HCT116 (cell line): ENCODE measurements around the gene BHLHE41. TPM values are rescaled to one million over a fixed set of nuclear protein-coding genes. Genes with fewer than 3 reads are reported as not detected.

Source experiments
- ATAC-seq: fragments of 200-7000 bp; cut with Tn5 transposase; 2 replicates; pipeline ENCODE4 v1.9.1; 2020; ENCODE audit warnings: mild to moderate bottlenecking, moderate library complexity
- BruUV-seq: library from RNA; stranded (reverse); fragments of 400-500 nt; replicated peaks from 2 replicates; lab custom pipeline; 2021; lab: Mats Ljungman, UMichigan
- CTCF ChIA-PET: fragments of 300-600 bp; sonication (Branson Sonifier 250); formaldehyde crosslinking; loops from one replicate; lab custom pipeline; 2021; ENCODE audit warnings: antibody characterized with exemption; lab: Charles Lee
- POLR2A ChIA-PET: fragments of 300-600, 350-600 bp; sonication (Branson Sonifier 250); formaldehyde crosslinking; loops from one replicate; lab custom pipeline; 2021; ENCODE audit warnings: antibody characterized with exemption; lab: Charles Lee
- RAD21 ChIA-PET, 2 experiments: fragments of 300-600 bp; sonication (Branson Sonifier 250); formaldehyde crosslinking; loops; one replicate each; lab custom pipeline; 2023; ENCODE audit warnings: low total read pairs in 2 of 2; ENCODE audit not compliant: uncharacterized antibody in 2 of 2, unreplicated experiment in 2 of 2, low non-redundant PET in 1 of 2; lab: Charles Lee
- DNase-seq: peaks from one replicate; pipeline ENCODE4 v3.0.0-alpha.2; 2010; ENCODE audit warnings: low read depth, low spot score
- H2AFZ ChIP-seq: fragments of 200-600 bp; shearing (Covaris generic), sonication (generic); 2 replicates; pipeline ENCODE4 v1.6.1; 2017; ENCODE audit warnings: low read depth, mixed run types, mixed read lengths, antibody characterized with exemption, low read length; ENCODE audit not compliant: poor library complexity, severe bottlenecking
- H3K27ac ChIP-seq: 2 replicates; pipeline ENCODE4 v1.5.1; 2012; ENCODE audit warnings: low read depth, low read length
- H3K27me3 ChIP-seq: fragments of 200-600 bp; sonication (generic); 2 replicates; pipeline ENCODE4 v1.6.1; 2016; ENCODE audit warnings: mixed run types, low read length, mixed read lengths; ENCODE audit not compliant: insufficient read depth
- H3K36me3 ChIP-seq, 2 experiments: fragments of 200-500 bp in 1 of 2; fragments of 200-600 bp in 1 of 2; sonication (Bioruptor generic) in 1 of 2; sonication (generic) in 1 of 2; 2 replicates each; pipeline versions ENCODE4 v1.5.1 to v1.6.1; 2014 to 2016; ENCODE audit warnings: low read length in 2 of 2, inconsistent platforms in 1 of 2, mixed read lengths in 1 of 2, mixed run types in 1 of 2; ENCODE audit not compliant: insufficient read depth in 2 of 2, control insufficient read depth in 1 of 2
- H3K4me1 ChIP-seq, 2 experiments: fragments of 200-600 bp in 1 of 2; sonication (generic) in 1 of 2; 2 replicates each; pipeline versions ENCODE4 v1.5.1 to v1.6.1; 2012 to 2017; ENCODE audit warnings: low read length in 2 of 2, inconsistent platforms in 1 of 2, mild to moderate bottlenecking in 1 of 2, mixed read lengths in 1 of 2, mixed run types in 1 of 2, moderate library complexity in 1 of 2; ENCODE audit not compliant: insufficient read depth in 2 of 2, control insufficient read depth in 1 of 2
- H3K4me2 ChIP-seq: fragments of 200-600 bp; sonication (generic); 2 replicates; pipeline ENCODE4 v1.6.1; 2017; ENCODE audit warnings: mixed run types, low read length, mixed read lengths
- H3K4me3 ChIP-seq, 2 experiments: fragments of 200-600 bp in 1 of 2; sonication (generic) in 1 of 2; replicated peaks in 1 of 2; 2 replicates each; pipeline ENCODE4 v1.5.1; 2011 to 2016; ENCODE audit warnings: low read length in 2 of 2, control low read depth in 1 of 2, low read depth in 1 of 2, mild to moderate bottlenecking in 1 of 2, mixed read lengths in 1 of 2, mixed run types in 1 of 2
- H3K79me2 ChIP-seq: fragments of 200-600 bp; sonication (generic); 2 replicates; pipeline ENCODE4 v1.6.1; 2017; ENCODE audit warnings: mild to moderate bottlenecking, mixed run types, low read length, moderate library complexity, mixed read lengths; ENCODE audit not compliant: insufficient read depth
- H3K9ac ChIP-seq: fragments of 200-600 bp; sonication (generic); 2 replicates; pipeline ENCODE4 v1.6.1; 2016; ENCODE audit warnings: low read length, mixed read lengths
- H3K9me2 ChIP-seq: fragments of 200-600 bp; sonication (generic), shearing (Covaris generic); 2 replicates; pipeline ENCODE4 v1.6.1; 2017; ENCODE audit warnings: mixed run types, mild to moderate bottlenecking, moderate library complexity; ENCODE audit not compliant: insufficient read depth
- H3K9me3 ChIP-seq, 2 experiments: fragments of 200-500 bp in 1 of 2; fragments of 200-600 bp in 1 of 2; sonication (Bioruptor generic) in 1 of 2; sonication (generic) in 1 of 2; 2 replicates each; pipeline ENCODE4 v1.6.1; 2014 to 2017; ENCODE audit warnings: low read length in 2 of 2, mixed read lengths in 2 of 2, inconsistent platforms in 1 of 2, low read depth in 1 of 2, mild to moderate bottlenecking in 1 of 2, mixed run types in 1 of 2, moderate library complexity in 1 of 2; ENCODE audit not compliant: control insufficient read depth in 1 of 2, insufficient read depth in 1 of 2
- H4K20me1 ChIP-seq: fragments of 200-600 bp; sonication (generic), shearing (Covaris generic); 2 replicates; pipeline ENCODE4 v1.6.1; 2017; ENCODE audit warnings: mixed run types, mild to moderate bottlenecking, moderate library complexity; ENCODE audit not compliant: insufficient read depth
- CBX3 ChIP-seq: IDR thresholded peaks from 2 replicates; pipeline ENCODE4 v1.6.1; 2012; ENCODE audit warnings: low read depth
- CEBPB ChIP-seq: IDR thresholded peaks from 2 replicates; pipeline ENCODE4 v1.6.1; 2012; ENCODE audit warnings: low read depth
- EGR1 ChIP-seq: IDR thresholded peaks from 2 replicates; pipeline ENCODE4 v1.6.1; 2012; ENCODE audit warnings: low read depth
- EZH2 ChIP-seq: fragments of 200-600 bp; sonication (generic); IDR thresholded peaks from 2 replicates; pipeline ENCODE4 v1.6.1; 2017; ENCODE audit warnings: antibody characterized with exemption, mixed run types
- EZH2phosphoT487 ChIP-seq: fragments of 200-600 bp; IDR thresholded peaks from 2 replicates; pipeline ENCODE4 v1.6.1; 2018; ENCODE audit warnings: antibody characterized with exemption, borderline replicate concordance
- FOSL1 ChIP-seq: IDR thresholded peaks from 2 replicates; pipeline ENCODE4 v1.6.1; 2012; ENCODE audit warnings: low read depth
- JUND ChIP-seq: IDR thresholded peaks from 2 replicates; pipeline ENCODE4 v1.6.1; 2012
- POLR2AphosphoS5 ChIP-seq: IDR thresholded peaks from 2 replicates; pipeline ENCODE4 v1.6.1; 2011; ENCODE audit warnings: mild to moderate bottlenecking, low read depth, low read length, moderate library complexity
- RAD21 ChIP-seq: IDR thresholded peaks from 2 replicates; pipeline ENCODE4 v1.6.1; 2012; ENCODE audit warnings: low read depth, mild to moderate bottlenecking
- SRF ChIP-seq: IDR thresholded peaks from 2 replicates; pipeline ENCODE4 v1.6.1; 2012; ENCODE audit warnings: low read depth
- TCF7L2 ChIP-seq: IDR thresholded peaks from 2 replicates; pipeline ENCODE4 v1.7.0; 2011; ENCODE audit warnings: borderline replicate concordance, inconsistent platforms; ENCODE audit not compliant: insufficient read depth, insufficient read length; ENCODE audit errors: extremely low read depth
- YY1 ChIP-seq: IDR thresholded peaks from 2 replicates; pipeline ENCODE4 v1.6.1; 2011; ENCODE audit warnings: low read length, low read depth, moderate library complexity, mild to moderate bottlenecking; ENCODE audit not compliant: insufficient replicate concordance; ENCODE audit errors: extremely low read depth
- ZFX ChIP-seq: fragments of 450-650 bp; IDR thresholded peaks from 2 replicates; pipeline ENCODE4 v1.6.1; 2017
- ZNF274 ChIP-seq: fragments of 200-500 bp; sonication (Bioruptor generic); IDR thresholded peaks from 2 replicates; pipeline ENCODE4 v1.6.1; 2014; ENCODE audit warnings: mild to moderate bottlenecking, low read depth, low read length, inconsistent platforms
- intact Hi-C: fragments of 100-400 bp; cut with micrococcal nuclease; formaldehyde crosslinking; loops from 2 replicates; pipeline ENCODE4 v1.10.0; 2022
- total RNA-seq: library from RNA; stranded (reverse); gene quantifications from one replicate; pipeline ENCODE4 v1.2.1, GENCODE V29; 2021; ENCODE audit not compliant: unreplicated experiment
- TF ChIP-seq, protein P1 (sequence below), 3 experiments: fragments of 200-600 bp in 1 of 3; sonication (generic) in 1 of 3; IDR thresholded peaks in 2 of 3; conservative IDR thresholded peaks in 1 of 3; 2 replicates each; pipeline ENCODE4 v1.5.1; 2012 to 2017; ENCODE audit warnings: low read depth in 2 of 3, low read length in 2 of 3, antibody characterized with exemption in 1 of 3, borderline replicate concordance in 1 of 3, control low read depth in 1 of 3, mild to moderate bottlenecking in 1 of 3, mixed read lengths in 1 of 3, mixed run types in 1 of 3, moderate library complexity in 1 of 3; ENCODE audit not compliant: insufficient read depth in 1 of 3
- TF ChIP-seq, protein P2 (sequence below): IDR thresholded peaks from 2 replicates; pipeline ENCODE4 v1.6.1; 2012
- TF ChIP-seq, protein P3 (sequence below): IDR thresholded peaks from 2 replicates; pipeline ENCODE4 v1.6.1; 2012
- TF ChIP-seq, protein P4 (sequence below): IDR thresholded peaks from 2 replicates; pipeline ENCODE4 v1.6.1; 2012; ENCODE audit warnings: low read depth
- TF ChIP-seq, protein P5 (sequence below): IDR thresholded peaks from 2 replicates; pipeline ENCODE4 v1.6.1; 2011; ENCODE audit warnings: mild to moderate bottlenecking, low read length, moderate library complexity; ENCODE audit not compliant: insufficient replicate concordance; ENCODE audit errors: extremely low read depth

The BHLHE41 gene
- total RNA-seq, 1 experiment from 2014 or later = 4.7 TPM

DNA sequence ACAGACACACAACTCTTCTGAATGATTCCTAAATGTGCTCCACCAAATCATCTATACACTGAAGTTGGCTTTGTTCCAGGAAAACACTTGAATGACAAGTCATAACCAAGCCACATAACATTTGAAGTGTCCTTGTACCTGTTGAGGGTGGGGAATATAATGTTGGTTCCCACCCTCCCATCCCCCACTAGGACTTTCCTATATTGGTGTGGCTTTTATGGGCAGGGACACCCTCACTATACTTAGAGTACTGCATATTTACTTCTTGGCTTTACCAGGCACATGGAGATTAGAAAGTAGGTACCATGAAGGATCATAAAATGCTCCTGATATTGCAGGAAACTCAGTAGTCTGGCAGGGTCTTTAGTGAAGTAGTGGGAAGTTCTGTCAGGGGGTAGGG is 9.7 kb upstream of the BHLHE41 start:
- Histone ChIP-seq H3K79me2 (no peaks in the 10 kb centered on the region), H3K27me3 (no peaks in the 10 kb centered on the region), H2AFZ (no peak overlapping the region), H3K27ac (no peak overlapping the region), H3K4me1 (peaks cover 0 to 7% of the 10 kb centered on the region in 2 experiments; a peak in 1 of 4 replicates), H3K4me3 (no peak overlapping the region), H4K20me1 (no peaks in the 10 kb centered on the region), H3K9ac (no peak overlapping the region), H3K4me2 (no peak overlapping the region), H3K36me3 (no peaks in the 10 kb centered on the region), H3K9me3 (no peaks in the 10 kb centered on the region), H3K9me2 (no peaks in the 10 kb centered on the region)
- no TSS peak for BruUV-seq
- ATAC-seq (no peak), DNase-seq (no peak)
- ChIA-PET POLR2A (interaction anchor here (1.0 kb wide), 1 partner anchor 19 kb away, joined by 3 read pairs; no protein-coding TSS in a partner anchor), RAD21 (no interaction called here), CTCF (no interaction called here)
- intact Hi-C loops = no loop called here
- no peak for TF ChIP-seq TCF7L2
- no peak for TF ChIP-seq JUND
- TF ChIP-seq YY1 = no peak
- TF ChIP-seq, protein P1, sequence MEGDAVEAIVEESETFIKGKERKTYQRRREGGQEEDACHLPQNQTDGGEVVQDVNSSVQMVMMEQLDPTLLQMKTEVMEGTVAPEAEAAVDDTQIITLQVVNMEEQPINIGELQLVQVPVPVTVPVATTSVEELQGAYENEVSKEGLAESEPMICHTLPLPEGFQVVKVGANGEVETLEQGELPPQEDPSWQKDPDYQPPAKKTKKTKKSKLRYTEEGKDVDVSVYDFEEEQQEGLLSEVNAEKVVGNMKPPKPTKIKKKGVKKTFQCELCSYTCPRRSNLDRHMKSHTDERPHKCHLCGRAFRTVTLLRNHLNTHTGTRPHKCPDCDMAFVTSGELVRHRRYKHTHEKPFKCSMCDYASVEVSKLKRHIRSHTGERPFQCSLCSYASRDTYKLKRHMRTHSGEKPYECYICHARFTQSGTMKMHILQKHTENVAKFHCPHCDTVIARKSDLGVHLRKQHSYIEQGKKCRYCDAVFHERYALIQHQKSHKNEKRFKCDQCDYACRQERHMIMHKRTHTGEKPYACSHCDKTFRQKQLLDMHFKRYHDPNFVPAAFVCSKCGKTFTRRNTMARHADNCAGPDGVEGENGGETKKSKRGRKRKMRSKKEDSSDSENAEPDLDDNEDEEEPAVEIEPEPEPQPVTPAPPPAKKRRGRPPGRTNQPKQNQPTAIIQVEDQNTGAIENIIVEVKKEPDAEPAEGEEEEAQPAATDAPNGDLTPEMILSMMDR (IDR thresholded peaks at IDR 0.05 in 2 of 3, conservative IDR thresholded peaks at IDR 0.05 in 1 of 3; ENCODE audit: borderline replicate concordance in 1 of 3, insufficient read depth in 1 of 3, low read depth in 2 of 3, low read length in 2 of 3) = no peak
- no peak for TF ChIP-seq POLR2AphosphoS5
- TF ChIP-seq EGR1 = no peak
- TF ChIP-seq RAD21 = no peak
- no peak for TF ChIP-seq SRF
- TF ChIP-seq, protein P2, sequence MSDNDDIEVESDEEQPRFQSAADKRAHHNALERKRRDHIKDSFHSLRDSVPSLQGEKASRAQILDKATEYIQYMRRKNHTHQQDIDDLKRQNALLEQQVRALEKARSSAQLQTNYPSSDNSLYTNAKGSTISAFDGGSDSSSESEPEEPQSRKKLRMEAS = no peak
- no peak for TF ChIP-seq EZH2phosphoT487
- TF ChIP-seq, protein P3, sequence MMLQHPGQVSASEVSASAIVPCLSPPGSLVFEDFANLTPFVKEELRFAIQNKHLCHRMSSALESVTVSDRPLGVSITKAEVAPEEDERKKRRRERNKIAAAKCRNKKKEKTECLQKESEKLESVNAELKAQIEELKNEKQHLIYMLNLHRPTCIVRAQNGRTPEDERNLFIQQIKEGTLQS = no peak
- no peak for TF ChIP-seq CBX3
- no peak for TF ChIP-seq ZNF274
- TF ChIP-seq, protein P4, sequence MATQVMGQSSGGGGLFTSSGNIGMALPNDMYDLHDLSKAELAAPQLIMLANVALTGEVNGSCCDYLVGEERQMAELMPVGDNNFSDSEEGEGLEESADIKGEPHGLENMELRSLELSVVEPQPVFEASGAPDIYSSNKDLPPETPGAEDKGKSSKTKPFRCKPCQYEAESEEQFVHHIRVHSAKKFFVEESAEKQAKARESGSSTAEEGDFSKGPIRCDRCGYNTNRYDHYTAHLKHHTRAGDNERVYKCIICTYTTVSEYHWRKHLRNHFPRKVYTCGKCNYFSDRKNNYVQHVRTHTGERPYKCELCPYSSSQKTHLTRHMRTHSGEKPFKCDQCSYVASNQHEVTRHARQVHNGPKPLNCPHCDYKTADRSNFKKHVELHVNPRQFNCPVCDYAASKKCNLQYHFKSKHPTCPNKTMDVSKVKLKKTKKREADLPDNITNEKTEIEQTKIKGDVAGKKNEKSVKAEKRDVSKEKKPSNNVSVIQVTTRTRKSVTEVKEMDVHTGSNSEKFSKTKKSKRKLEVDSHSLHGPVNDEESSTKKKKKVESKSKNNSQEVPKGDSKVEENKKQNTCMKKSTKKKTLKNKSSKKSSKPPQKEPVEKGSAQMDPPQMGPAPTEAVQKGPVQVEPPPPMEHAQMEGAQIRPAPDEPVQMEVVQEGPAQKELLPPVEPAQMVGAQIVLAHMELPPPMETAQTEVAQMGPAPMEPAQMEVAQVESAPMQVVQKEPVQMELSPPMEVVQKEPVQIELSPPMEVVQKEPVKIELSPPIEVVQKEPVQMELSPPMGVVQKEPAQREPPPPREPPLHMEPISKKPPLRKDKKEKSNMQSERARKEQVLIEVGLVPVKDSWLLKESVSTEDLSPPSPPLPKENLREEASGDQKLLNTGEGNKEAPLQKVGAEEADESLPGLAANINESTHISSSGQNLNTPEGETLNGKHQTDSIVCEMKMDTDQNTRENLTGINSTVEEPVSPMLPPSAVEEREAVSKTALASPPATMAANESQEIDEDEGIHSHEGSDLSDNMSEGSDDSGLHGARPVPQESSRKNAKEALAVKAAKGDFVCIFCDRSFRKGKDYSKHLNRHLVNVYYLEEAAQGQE = no peak
- no peak for TF ChIP-seq CEBPB
- TF ChIP-seq EZH2 = no peak
- no peak for TF ChIP-seq FOSL1
- no peak for TF ChIP-seq ZFX
- TF ChIP-seq, protein P5, sequence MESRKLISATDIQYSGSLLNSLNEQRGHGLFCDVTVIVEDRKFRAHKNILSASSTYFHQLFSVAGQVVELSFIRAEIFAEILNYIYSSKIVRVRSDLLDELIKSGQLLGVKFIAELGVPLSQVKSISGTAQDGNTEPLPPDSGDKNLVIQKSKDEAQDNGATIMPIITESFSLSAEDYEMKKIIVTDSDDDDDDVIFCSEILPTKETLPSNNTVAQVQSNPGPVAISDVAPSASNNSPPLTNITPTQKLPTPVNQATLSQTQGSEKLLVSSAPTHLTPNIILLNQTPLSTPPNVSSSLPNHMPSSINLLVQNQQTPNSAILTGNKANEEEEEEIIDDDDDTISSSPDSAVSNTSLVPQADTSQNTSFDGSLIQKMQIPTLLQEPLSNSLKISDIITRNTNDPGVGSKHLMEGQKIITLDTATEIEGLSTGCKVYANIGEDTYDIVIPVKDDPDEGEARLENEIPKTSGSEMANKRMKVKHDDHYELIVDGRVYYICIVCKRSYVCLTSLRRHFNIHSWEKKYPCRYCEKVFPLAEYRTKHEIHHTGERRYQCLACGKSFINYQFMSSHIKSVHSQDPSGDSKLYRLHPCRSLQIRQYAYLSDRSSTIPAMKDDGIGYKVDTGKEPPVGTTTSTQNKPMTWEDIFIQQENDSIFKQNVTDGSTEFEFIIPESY = no peak
